ENCODE results near the gene NUDT16L1.

- TF ChIP-seq EZH2 (IDR thresholded peaks at IDR 0.05; ENCODE audit: low read length, missing control alignments) (no peak), CTCF (conservative IDR thresholded peaks at IDR 0.05 in 1 of 2, IDR thresholded peaks at IDR 0.05 in 1 of 2; ENCODE audit: low read depth in 1 of 2, low read length in 2 of 2) (no peak)
Measured at GRCh38 chr16:4702466-4702808, 9.1 kb downstream of the NUDT16L1 start.

Data from fibroblast of lung (primary cell).